NCI-H1092 (cell line): ENCODE data around the gene SLC13A1.
"Not testable (repeated sequence)": the region's sequence is repeated elsewhere in the genome, so short reads cannot be mapped to it uniquely, and the experiment has no call there.

ENCODE experiments used
- DNase-seq: peaks from one replicate; lab custom pipeline; 2025; lab: John Stamatoyannopoulos, UW

SLC13A1 gene

GRCh38 chr7:123126171-123126570 is 73.6 kb downstream of the SLC13A1 start:
- DNase-seq, result no peak

- no peak for DNase-seq
These were observed 74.5 kb downstream of the SLC13A1 start for GRCh38 chr7:123125231-123125630.

- no peak for DNase-seq
These were observed 76.9 kb downstream of the SLC13A1 start for GRCh38 chr7:123122916-123123315.

GRCh38 chr7:123120286-123120685 is 79.5 kb downstream of the SLC13A1 start:
- no peak for DNase-seq

GRCh38 chr7:123115331-123115730 is 84.4 kb downstream of the SLC13A1 start:
- DNase-seq, result no peak

- DNase-seq, result no peak
These were observed 85.5 kb downstream of the SLC13A1 start for GRCh38 chr7:123114288-123114687.

GRCh38 chr7:123112833-123113232 is 86.9 kb downstream of the SLC13A1 start:
- DNase-seq, result no peak

GRCh38 chr7:123099712-123100111 is 100.1 kb downstream of the SLC13A1 start:
- DNase-seq, result no peak

GRCh38 chr7:123096976-123097375 is 102.8 kb downstream of the SLC13A1 start:
- DNase-seq, result no peak

GRCh38 chr7:123096434-123096833 is 103.3 kb downstream of the SLC13A1 start:
- DNase-seq, result no peak

GRCh38 chr7:123090456-123090855 is 109.3 kb downstream of the SLC13A1 start:
- DNase-seq, result no peak

GRCh38 chr7:123086910-123087309 is 112.9 kb downstream of the SLC13A1 start:
- DNase-seq, result not testable (repeated sequence)

- DNase-seq, result not testable (repeated sequence)
These were observed 114.9 kb downstream of the SLC13A1 start for GRCh38 chr7:123084861-123085260.

- DNase-seq, result no peak
These were observed 120.7 kb downstream of the SLC13A1 start for GRCh38 chr7:123079021-123079420.

GRCh38 chr7:123075838-123076467 is 123.8 kb downstream of the SLC13A1 start:
- no peak for DNase-seq

GRCh38 chr7:123070702-123071286 is 129.0 kb downstream of the SLC13A1 start:
- DNase-seq, result no peak

GRCh38 chr7:123067814-123068213 is 132.0 kb downstream of the SLC13A1 start:
- no peak for DNase-seq
